Activated T-cell treated with anti-CD3 and anti-CD28 coated beads for 24 hours (primary cell): Measurements from ENCODE around the gene RNF175.

ENCODE experiments used
- DNase-seq: peaks from one replicate; pipeline ENCODE4 v3.0.0-alpha.2; 2020; ENCODE audit warnings: low read depth

Gene RNF175

DNA sequence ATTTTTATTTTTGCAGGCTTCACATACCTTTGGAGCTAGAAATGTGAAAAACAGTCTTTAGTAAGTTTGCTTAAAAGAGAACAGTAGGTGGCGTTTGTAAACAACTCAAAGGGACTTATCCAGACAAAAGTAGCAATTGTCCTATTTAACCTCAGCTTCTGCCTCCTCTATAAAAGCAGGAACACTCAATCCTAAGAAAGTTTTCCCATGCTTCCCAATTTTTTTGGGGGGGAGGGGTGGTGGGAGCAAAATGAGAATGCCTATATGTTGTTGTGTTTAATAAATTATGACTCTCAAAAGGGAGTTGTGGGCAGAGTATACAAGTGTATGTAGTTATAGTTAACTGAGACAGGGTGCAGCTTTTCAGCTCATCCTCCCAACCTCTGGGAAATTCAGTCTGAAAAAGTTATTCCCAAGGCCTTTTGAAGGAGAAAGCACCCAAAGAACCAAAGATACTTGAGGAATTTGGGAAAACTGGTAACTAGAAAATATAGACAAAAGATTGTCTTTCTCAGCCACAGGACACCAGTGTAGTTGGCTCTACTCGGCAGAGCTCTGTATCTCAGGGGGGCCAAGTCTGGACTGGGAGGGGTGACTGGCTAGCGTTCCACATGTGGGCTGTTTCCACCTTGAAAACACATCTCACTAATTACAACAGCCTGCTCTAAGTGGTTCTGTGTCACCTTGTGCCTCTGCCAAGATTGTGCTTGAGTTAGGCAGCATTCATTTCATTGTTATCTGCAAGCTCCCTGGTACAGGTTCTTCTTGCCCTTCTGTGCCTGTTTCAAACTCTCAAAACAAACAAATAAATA, 26.3 kb upstream of the RNF175 start:
- no peak for DNase-seq

DNA sequence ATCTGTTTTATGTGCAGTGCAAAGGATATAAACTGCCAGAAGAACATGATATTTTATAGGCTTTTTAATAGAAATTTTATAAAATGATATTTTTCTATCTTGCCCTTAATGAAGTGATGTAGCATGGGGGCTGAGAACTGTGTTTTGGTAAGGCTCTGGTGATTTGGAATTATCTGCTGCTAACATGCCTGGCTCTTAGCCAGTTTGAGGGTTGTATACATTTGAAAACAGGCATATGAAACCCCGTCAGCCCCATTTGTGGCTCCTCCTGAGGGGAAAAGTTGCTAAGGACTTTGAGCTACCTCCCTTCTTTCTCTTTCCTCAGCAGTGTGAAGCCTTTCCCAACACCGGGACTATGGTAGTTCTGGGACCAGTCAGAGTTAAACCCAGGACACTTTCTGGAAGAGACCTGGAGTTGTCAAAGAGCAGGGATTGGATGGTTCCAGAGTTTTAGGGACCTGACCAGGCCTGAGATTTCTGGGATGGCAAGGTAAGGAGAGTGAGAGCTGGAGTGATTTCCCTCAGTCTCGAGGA, 24.4 kb upstream of the RNF175 start:
- DNase-seq, result no peak

DNA sequence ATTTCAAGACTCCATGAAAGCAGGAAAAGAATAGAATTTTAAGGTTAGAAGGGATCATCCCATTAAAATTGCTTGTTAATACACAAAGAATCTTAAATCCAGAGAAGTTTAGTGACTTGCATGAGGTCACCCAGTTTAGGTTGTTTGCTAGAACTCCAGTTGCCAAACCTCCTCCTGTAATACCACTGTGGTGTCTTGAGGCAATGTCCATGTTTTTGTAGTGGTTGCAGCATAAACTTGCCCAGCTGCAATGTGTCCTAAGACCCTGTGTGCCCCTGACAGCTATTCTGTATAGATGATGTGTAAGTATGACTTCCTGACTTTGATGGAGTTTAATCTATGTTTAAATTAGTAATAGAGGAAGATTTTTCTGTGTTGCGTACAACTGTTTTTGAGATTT, 22.8 kb upstream of the RNF175 start:
- DNase-seq, result no peak

- no peak for DNase-seq
Observed at GRCh38 chr4:153781717-153782416, 22.0 kb upstream of the RNF175 start.

GRCh38 chr4:153781280-153781679, 21.5 kb upstream of the RNF175 start:
- DNase-seq, result no peak

DNA sequence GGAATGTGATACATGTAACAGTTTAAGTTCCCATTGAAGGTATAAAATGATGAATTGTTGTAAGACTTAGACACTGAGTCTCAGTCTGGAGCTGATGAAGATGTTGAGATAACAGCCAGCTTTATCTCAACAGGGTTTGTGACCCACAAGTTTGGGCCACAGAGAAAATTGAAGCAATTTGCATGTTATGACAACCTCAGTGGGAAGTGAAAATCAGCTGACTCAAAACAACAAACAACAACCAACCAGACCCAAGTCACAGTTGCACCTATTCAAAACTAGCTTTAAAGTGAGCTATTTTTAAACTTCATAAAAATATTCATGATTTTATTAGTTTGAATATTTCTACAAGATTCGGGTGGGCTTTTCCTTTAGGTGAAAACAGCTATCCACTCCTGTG, 21.1 kb upstream of the RNF175 start:
- no peak for DNase-seq

DNA sequence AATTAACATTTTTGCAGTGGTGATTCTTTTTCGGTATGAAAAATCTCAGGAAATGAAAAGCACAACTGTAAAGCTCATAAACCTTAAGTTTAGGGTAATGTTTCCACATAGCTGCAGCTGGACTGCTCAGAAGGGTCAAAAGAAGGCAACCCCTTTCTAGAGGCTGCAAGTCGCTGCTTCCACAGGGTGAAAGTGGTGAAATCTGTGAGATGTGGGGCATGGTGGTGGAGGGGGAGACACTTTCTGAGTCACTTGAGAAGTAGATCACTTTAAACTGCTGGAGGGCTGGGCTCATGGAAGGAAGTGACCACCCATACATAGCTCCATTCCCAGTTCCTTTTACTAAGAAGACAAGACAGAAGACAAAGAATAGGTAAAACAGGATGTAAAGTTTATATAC, 20.4 kb upstream of the RNF175 start:
- DNase-seq, result no peak

DNA sequence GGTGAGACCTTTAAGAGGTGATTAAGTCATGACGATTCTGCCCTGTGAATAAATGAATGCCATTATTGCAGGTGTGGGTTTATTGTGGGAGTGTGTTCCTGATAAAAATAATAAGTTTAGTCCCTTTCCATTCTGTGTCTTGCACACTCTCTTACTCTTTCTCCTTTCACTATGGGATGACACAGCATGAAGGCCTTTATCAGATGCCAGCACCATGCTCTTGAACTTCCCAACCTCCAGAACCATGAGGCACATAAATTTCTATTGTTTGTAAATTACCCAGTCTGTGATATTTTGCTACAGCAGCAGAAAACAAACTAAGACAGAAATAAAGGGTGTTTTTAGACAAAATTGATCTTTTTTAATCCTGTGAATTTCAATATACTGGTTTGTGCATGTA, 18.6 kb upstream of the RNF175 start:
- no peak for DNase-seq

- DNase-seq, result no peak
Observed at GRCh38 chr4:153777421-153777820, 17.6 kb upstream of the RNF175 start.

DNA sequence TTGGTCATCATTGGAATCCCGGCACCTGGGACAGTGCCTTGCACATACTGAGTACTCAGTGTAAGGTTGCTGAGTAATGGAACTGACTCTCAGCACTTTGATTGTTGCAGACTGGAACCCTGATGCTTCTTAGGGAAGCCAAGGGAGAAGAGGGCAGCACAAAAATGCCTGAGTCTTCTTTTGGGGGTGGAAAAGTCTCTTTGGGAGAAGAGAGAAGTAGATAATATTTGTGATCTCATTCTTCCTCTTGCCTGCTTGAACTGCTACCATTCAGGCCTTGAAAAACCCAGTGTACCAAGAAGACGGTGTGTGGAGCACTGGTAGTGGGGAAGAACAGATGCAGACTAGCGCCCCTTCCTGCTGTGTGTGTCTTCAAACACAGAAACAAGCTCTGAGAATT, 16.8 kb upstream of the RNF175 start:
- DNase-seq, result no peak

GRCh38 chr4:153773236-153773690, 13.4 kb upstream of the RNF175 start:
- no peak for DNase-seq

- no peak for DNase-seq
Observed at GRCh38 chr4:153771046-153771445, 11.2 kb upstream of the RNF175 start.

GRCh38 chr4:153766758-153767157, 6.9 kb upstream of the RNF175 start:
- no peak for DNase-seq

- DNase-seq, result no peak
Observed at GRCh38 chr4:153765894-153766293, 6.1 kb upstream of the RNF175 start.

DNA sequence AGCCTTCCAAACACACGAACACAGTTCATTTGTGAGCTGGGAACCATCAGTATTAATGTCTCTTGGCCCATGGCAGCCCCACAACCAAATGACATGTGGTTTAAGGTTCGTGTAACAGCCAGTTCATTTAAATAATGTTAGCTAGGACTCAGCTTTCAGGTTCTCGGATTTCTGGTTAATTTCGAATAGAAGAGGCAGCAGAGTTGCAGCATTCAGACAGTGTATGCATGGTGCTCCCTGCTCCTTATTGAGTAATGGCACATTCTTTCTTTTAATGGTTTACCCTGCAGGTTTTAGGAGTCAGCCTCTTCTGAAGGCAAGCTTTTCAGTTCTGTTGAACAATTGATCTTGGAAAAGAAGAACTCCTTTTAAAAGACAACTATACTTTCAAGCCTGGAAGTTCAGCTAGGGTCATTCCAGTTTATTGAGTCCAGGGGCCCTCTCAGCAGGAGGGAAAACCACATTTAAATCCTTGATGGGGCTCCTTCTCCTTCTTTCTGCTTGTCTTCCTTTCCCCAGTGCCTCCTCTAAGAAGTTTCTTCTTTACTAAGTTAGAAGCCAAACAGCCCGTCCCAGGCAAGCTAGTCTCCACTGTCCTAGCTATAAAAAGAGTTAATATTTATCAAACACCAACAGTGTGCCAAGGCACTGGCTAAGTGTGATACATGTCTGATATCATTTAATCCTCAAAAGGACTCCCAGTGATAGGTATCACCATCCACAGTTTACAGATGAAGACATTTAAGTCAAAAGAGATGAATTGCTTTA, 5.0 kb upstream of the RNF175 start:
- no peak for DNase-seq

GRCh38 chr4:153763404-153763803, 3.6 kb upstream of the RNF175 start:
- DNase-seq, result no peak

- DNase-seq, result no peak
Observed at GRCh38 chr4:153758688-153759406, 977 bp downstream of the RNF175 start.

DNA sequence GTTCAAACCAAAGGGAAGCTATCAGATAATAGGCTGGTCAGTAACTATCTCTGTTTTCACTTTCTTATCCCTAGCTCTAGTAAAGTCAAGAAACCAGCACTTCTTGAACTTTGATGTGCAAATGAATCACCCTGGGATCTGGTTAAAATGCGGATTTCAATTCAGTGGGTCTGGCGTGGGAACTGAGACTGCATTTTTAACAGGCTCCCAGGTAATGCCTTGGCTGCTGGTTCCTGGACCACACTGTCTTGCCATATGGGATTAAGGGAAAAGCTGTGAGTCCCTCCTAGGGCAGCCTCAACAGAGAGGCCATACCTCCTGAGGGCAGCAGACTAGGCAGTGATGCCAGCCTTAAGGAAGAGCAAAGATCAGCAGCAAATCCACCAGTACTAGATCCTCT, 1.7 kb downstream of the RNF175 start:
- no peak for DNase-seq

GRCh38 chr4:153757407-153757806, 2.4 kb downstream of the RNF175 start:
- DNase-seq, result no peak

- no peak for DNase-seq
Observed at GRCh38 chr4:153755186-153755585, 4.6 kb downstream of the RNF175 start.

DNA sequence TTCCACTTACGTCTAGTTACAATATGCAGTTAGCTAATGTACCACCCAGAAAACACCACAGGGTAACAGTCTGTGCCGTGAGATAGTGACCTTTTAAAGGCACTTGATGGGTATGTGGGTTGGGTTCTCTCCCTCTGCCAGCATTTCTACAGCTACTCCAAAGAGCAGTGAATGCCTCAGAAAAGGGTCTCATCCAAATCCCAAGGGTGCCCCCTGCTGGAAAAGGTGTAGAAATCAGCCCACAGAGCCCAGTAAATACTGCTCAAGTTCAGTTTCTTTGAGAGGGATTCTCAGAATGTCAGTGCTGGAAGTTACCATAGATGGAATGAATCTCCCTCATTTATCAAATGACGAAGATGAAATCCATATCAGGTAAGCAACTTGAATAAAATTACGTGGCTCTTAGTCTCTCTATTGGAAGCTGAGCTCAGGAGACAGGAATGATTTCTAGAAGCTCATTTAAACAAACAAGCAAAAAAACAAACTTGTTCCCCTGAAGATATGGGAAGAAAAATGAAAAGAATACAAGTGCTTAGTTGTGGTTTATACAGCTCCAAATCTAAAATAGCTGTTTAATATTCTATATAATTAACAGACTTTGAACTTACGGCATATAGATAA, 9.5 kb downstream of the RNF175 start:
- DNase-seq, result peak; percentile 62
